SK-N-SH treated with all-trans-retinoic acid at 6 μM for 48 hours (cell line): ENCODE measurements around the gene GTPBP1.

ENCODE experiments used
- ATAC-seq: fragments of 200-7000 bp; cut with Tn5 transposase; 3 replicates; pipeline ENCODE4 v1.9.1; 2020; ENCODE audit warnings: mild to moderate bottlenecking, moderate library complexity
- ARNTL ChIP-seq: fragments of 450-650 bp; formaldehyde crosslinking; IDR thresholded peaks from 2 replicates; pipeline ENCODE4 v1.5.0; 2020; ENCODE audit warnings: low read depth, mild to moderate bottlenecking, moderate library complexity, borderline replicate concordance
- BACH2 ChIP-seq: fragments of 250-450 bp; sonication (Bioruptor Pico); IDR thresholded peaks from 2 replicates; pipeline ENCODE4 v1.9.0; 2021; ENCODE audit warnings: mild to moderate bottlenecking, borderline replicate concordance
- CREB5 ChIP-seq: fragments of 250-450 bp; sonication (Bioruptor Pico); IDR thresholded peaks from 2 replicates; pipeline ENCODE4 v1.5.1; 2020; ENCODE audit warnings: low read depth, mild to moderate bottlenecking, moderate library complexity
- CSRNP3 ChIP-seq: fragments of 250-450 bp; sonication (Bioruptor Pico); IDR thresholded peaks from 2 replicates; pipeline ENCODE4 v1.5.1; 2021; ENCODE audit warnings: mild to moderate bottlenecking, moderate library complexity
- GLIS3 ChIP-seq: fragments of 250-450 bp; sonication (Bioruptor Pico); IDR thresholded peaks from 2 replicates; pipeline ENCODE4 v1.5.0; 2020; ENCODE audit warnings: mild to moderate bottlenecking, moderate library complexity
- ISL1 ChIP-seq: fragments of 250-450 bp; sonication (Bioruptor Pico); IDR thresholded peaks from 2 replicates; pipeline ENCODE4 v2.1.2; 2022; ENCODE audit warnings: mild to moderate bottlenecking, moderate library complexity
- OSR1 ChIP-seq: fragments of 250-450 bp; sonication (Bioruptor Pico); IDR thresholded peaks from 2 replicates; pipeline ENCODE4 v1.8.0; 2022; ENCODE audit warnings: moderate library complexity, mild to moderate bottlenecking, inconsistent platforms
- POU6F1 ChIP-seq: fragments of 250-450 bp; sonication (Bioruptor Pico); IDR thresholded peaks from 2 replicates; pipeline ENCODE4 v1.8.0; 2021; ENCODE audit warnings: low read depth, mild to moderate bottlenecking, moderate library complexity, borderline replicate concordance
- PPARA ChIP-seq: fragments of 250-450 bp; sonication (Bioruptor Pico); IDR thresholded peaks from 2 replicates; pipeline ENCODE4 v1.5.0; 2020; ENCODE audit warnings: mild to moderate bottlenecking, borderline replicate concordance
- RARB ChIP-seq: fragments of 250-450 bp; sonication (Bioruptor Pico); IDR thresholded peaks from 2 replicates; pipeline ENCODE4 v1.8.0; 2021; ENCODE audit warnings: mild to moderate bottlenecking, moderate library complexity
- SNAI2 ChIP-seq: fragments of 250-450 bp; sonication (Bioruptor Pico); IDR thresholded peaks from 2 replicates; pipeline ENCODE4 v1.5.0; 2020; ENCODE audit warnings: mild to moderate bottlenecking, moderate library complexity
- TCF4 ChIP-seq: fragments of 250-450 bp; sonication (Bioruptor Pico); IDR thresholded peaks from 2 replicates; pipeline ENCODE4 v1.8.0; 2021; ENCODE audit warnings: mild to moderate bottlenecking, moderate library complexity, borderline replicate concordance
- TOX ChIP-seq: fragments of 250-450 bp; sonication (Bioruptor Pico); IDR thresholded peaks from 2 replicates; pipeline ENCODE4 v1.8.0; 2021; ENCODE audit warnings: mild to moderate bottlenecking, moderate library complexity, borderline replicate concordance
- TSHZ2 ChIP-seq: fragments of 250-450 bp; sonication (Bioruptor Pico); IDR thresholded peaks from 2 replicates; pipeline ENCODE4 v1.5.0; 2020; ENCODE audit warnings: mild to moderate bottlenecking, moderate library complexity
- ZC3H10 ChIP-seq: fragments of 250-450 bp; sonication (Bioruptor Pico); IDR thresholded peaks from 2 replicates; pipeline ENCODE4 v1.5.1; 2021; ENCODE audit warnings: mild to moderate bottlenecking, moderate library complexity
- ZFP3 ChIP-seq: fragments of 250-450 bp; sonication (Bioruptor Pico); IDR thresholded peaks from 2 replicates; pipeline ENCODE4 v1.5.0; 2020; ENCODE audit warnings: mild to moderate bottlenecking, moderate library complexity
- ZFP30 ChIP-seq: fragments of 450-650 bp; formaldehyde crosslinking; IDR thresholded peaks from 2 replicates; pipeline ENCODE4 v1.5.0; 2022; ENCODE audit warnings: mild to moderate bottlenecking, moderate library complexity
- ZNF565 ChIP-seq: fragments of 450-650 bp; formaldehyde crosslinking; conservative IDR thresholded peaks from 2 replicates; pipeline ENCODE4 v1.5.0; 2020; ENCODE audit warnings: low read depth, mild to moderate bottlenecking, moderate library complexity
- ZNF70 ChIP-seq: fragments of 450-650 bp; formaldehyde crosslinking; IDR thresholded peaks from 2 replicates; pipeline ENCODE4 v1.5.0; 2020; ENCODE audit warnings: mild to moderate bottlenecking, moderate library complexity
- ZNF8 ChIP-seq: fragments of 450-650 bp; formaldehyde crosslinking; IDR thresholded peaks from 2 replicates; pipeline ENCODE4 v1.5.0; 2020; ENCODE audit warnings: mild to moderate bottlenecking, moderate library complexity

The GTPBP1 gene

GRCh38 chr22:38760477-38761201 lies 54.9 kb downstream of the GTPBP1 start:
- TF ChIP-seq POU6F1 (CRISPR knock-in tag) = no peak
- TF ChIP-seq BACH2 (CRISPR knock-in tag) = no peak
- TF ChIP-seq ZFP3 = no peak
- TF ChIP-seq SNAI2 (CRISPR knock-in tag) = no peak
- no peak for TF ChIP-seq ZNF70 (CRISPR knock-in tag)
- no peak for TF ChIP-seq CSRNP3
- TF ChIP-seq ARNTL = no peak
- no peak for TF ChIP-seq OSR1 (CRISPR knock-in tag)
- TF ChIP-seq TCF4 (CRISPR knock-in tag) = no peak
- TF ChIP-seq PPARA = no peak
- TF ChIP-seq ZNF565 = no peak
- TF ChIP-seq ZC3H10 (CRISPR knock-in tag) = no peak
- no peak for TF ChIP-seq RARB (CRISPR knock-in tag)
- no peak for TF ChIP-seq ZNF8 (CRISPR knock-in tag)
- no peak for TF ChIP-seq ZFP30 (CRISPR knock-in tag)
- ATAC-seq = no peak

GRCh38 chr22:38761202-38762162 lies 55.7 kb downstream of the GTPBP1 start:
- ATAC-seq = no peak
- TF ChIP-seq OSR1 (CRISPR knock-in tag) (no peak), TSHZ2 (CRISPR knock-in tag) (no peak), ZC3H10 (CRISPR knock-in tag) (no peak), ZFP3 (no peak), BACH2 (CRISPR knock-in tag) (no peak), RARB (CRISPR knock-in tag) (no peak), ARNTL (no peak), CREB5 (CRISPR knock-in tag) (no peak), ZFP30 (CRISPR knock-in tag) (no peak), ZNF565 (no peak), ZNF70 (CRISPR knock-in tag) (no peak), CSRNP3 (no peak), PPARA (no peak)

- no peak for ATAC-seq
- no peak for TF ChIP-seq GLIS3 (CRISPR knock-in tag)
- no peak for TF ChIP-seq ISL1 (CRISPR knock-in tag)
- TF ChIP-seq ZFP3 = no peak
- no peak for TF ChIP-seq TOX (CRISPR knock-in tag)
- TF ChIP-seq ARNTL = no peak
- TF ChIP-seq SNAI2 (CRISPR knock-in tag) = no peak
- no peak for TF ChIP-seq TSHZ2 (CRISPR knock-in tag)
- TF ChIP-seq RARB (CRISPR knock-in tag) = no peak
- TF ChIP-seq POU6F1 (CRISPR knock-in tag) = no peak
- no peak for TF ChIP-seq ZNF8 (CRISPR knock-in tag)
- no peak for TF ChIP-seq ZFP30 (CRISPR knock-in tag)
- no peak for TF ChIP-seq TCF4 (CRISPR knock-in tag)
- no peak for TF ChIP-seq BACH2 (CRISPR knock-in tag)
Measured at GRCh38 chr22:38762551-38762983, 56.8 kb downstream of the GTPBP1 start.
